ENCODE results near the gene SELENOI.
"Not testable (repeated sequence)": the region's sequence is repeated elsewhere in the genome, so short reads cannot be mapped to it uniquely, and the experiment has no call there.

SELENOI gene

GRCh38 chr2:26359886-26360473, 14.0 kb downstream of the SELENOI start:
- TF ChIP-seq POLR2A (IDR thresholded peaks at IDR 0.05; ENCODE audit: low read depth, low read length): no peak
- no peak for DNase-seq (ENCODE audit: insufficient read length, low spot score)
- no peak for FAIRE-seq

- DNase-seq (ENCODE audit: insufficient read length, low spot score) (no peak), FAIRE-seq (peak; percentile 78)
- no peak for TF ChIP-seq POLR2A (IDR thresholded peaks at IDR 0.05; ENCODE audit: low read depth, low read length)
Observed at GRCh38 chr2:26363323-26363722, 17.4 kb downstream of the SELENOI start.

DNA sequence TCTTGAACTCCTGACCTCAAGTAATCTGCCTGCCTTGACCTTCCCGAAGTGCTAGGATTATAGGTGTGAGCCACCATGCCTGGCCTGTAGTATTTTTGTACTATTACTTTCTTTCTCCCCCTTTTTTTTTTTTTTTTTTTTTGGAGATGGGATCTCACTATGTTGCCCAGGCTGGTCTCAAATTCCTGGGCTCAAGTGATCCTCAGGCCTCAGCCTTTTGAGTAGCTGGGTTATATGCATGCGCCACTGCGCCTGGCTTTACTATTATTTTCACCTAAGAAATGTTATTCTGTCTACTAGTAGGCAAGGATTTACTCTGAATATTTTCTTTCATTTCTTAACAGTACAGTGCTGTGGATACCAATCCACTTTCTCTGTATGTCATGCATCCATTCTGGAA, 18.0 kb downstream of the SELENOI start:
- TF ChIP-seq POLR2A (IDR thresholded peaks at IDR 0.05; ENCODE audit: low read depth, low read length): no peak
- no peak for FAIRE-seq
- no peak for DNase-seq (ENCODE audit: insufficient read length, low spot score)

GRCh38 chr2:26364669-26365068, 18.7 kb downstream of the SELENOI start:
- DNase-seq (ENCODE audit: insufficient read length, low spot score) (no peak), FAIRE-seq (no peak)
- TF ChIP-seq POLR2A (IDR thresholded peaks at IDR 0.05; ENCODE audit: low read depth, low read length): no peak

DNA sequence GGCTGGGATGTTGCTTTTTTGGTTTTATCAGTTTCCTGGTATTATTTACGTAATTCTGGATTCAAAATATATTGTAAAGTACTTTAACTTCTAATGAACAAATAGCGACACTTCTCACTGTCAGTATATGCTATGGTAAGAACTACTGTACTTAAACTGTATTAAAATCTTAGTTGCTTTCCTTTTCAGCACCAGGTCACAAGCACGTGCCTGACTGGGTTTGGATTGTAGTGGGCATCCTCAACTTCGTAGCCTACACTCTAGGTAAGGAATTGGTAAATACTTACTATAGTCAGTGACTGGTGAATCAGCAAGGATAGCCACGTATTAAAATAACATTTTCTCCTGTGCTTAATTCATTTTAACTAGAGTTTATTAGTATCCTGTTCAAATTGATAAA, 21.0 kb downstream of the SELENOI start:
- DNase-seq (ENCODE audit: insufficient read length, low spot score): no peak
- TF ChIP-seq POLR2A (IDR thresholded peaks at IDR 0.05; ENCODE audit: low read depth, low read length): no peak
- FAIRE-seq: no peak

- not testable (repeated sequence) for FAIRE-seq
Observed at GRCh38 chr2:26369664-26370063, 23.7 kb downstream of the SELENOI start.

GRCh38 chr2:26370909-26371308, 25.0 kb downstream of the SELENOI start:
- not testable (repeated sequence) for DNase-seq (ENCODE audit: insufficient read length, low spot score); FAIRE-seq

More at GRCh38 chr2:26369664-26370063, 23.7 kb downstream of the SELENOI start:
- not testable (repeated sequence) for DNase-seq (ENCODE audit: insufficient read length, low spot score)

DNA sequence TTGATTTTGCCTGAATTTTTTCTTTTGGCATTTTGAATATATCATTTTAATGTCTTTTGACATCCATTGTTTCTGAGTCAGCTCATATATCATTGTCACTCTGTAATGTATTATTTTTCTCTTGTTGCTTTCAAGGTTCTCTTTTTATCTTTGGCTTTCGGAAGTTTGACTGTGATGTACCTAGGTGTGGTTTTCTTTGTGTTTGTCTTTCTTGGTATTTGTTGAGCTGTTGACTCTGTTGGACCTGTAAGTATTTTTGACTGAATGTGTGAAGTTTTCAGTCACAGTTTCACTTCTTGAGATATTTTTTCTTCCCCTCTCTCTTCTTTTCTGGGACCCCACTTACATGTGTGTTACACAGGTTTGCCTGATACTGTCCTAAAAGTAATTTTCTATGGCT, 30.9 kb downstream of the SELENOI start:
- DNase-seq (ENCODE audit: insufficient read length, low spot score) (no peak), FAIRE-seq (no peak)
- TF ChIP-seq POLR2A (IDR thresholded peaks at IDR 0.05; ENCODE audit: low read depth, low read length): no peak

GRCh38 chr2:26380281-26380680, 34.3 kb downstream of the SELENOI start:
- TF ChIP-seq POLR2A (IDR thresholded peaks at IDR 0.05; ENCODE audit: low read depth, low read length): no peak
- DNase-seq (ENCODE audit: insufficient read length, low spot score): no peak
- no peak for FAIRE-seq

GRCh38 chr2:26382564-26382963, 36.6 kb downstream of the SELENOI start:
- TF ChIP-seq POLR2A (IDR thresholded peaks at IDR 0.05; ENCODE audit: low read depth, low read length): no peak
- no peak for DNase-seq (ENCODE audit: insufficient read length, low spot score)
- no peak for FAIRE-seq

GRCh38 chr2:26384183-26384582, 38.2 kb downstream of the SELENOI start:
- FAIRE-seq: no peak
- DNase-seq (ENCODE audit: insufficient read length, low spot score): no peak
- TF ChIP-seq POLR2A (IDR thresholded peaks at IDR 0.05; ENCODE audit: low read depth, low read length): no peak

DNA sequence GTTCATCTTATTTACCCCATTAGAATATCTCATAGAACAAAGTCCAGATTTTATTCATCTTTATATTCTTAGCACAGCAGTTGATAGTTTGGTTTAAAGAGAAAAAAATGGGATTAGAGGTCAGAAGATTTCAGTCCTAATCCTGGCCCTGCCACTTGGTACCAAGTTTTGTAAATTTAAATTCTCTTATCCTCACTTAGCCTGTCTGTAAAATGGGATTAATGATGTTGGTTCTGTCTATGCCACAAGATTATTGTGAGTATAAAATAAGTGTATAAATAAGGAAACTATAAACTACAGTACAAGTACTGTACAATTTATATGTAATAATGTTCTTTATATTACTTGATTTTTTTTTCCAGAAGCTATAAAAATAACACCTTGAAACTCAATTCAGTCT, 38.7 kb downstream of the SELENOI start:
- DNase-seq (ENCODE audit: insufficient read length, low spot score) (no peak), FAIRE-seq (no peak)
- no peak for TF ChIP-seq POLR2A (IDR thresholded peaks at IDR 0.05; ENCODE audit: low read depth, low read length)

GRCh38 chr2:26387189-26387588, 41.2 kb downstream of the SELENOI start:
- no peak for TF ChIP-seq POLR2A (IDR thresholded peaks at IDR 0.05; ENCODE audit: low read depth, low read length)
- no peak for DNase-seq (ENCODE audit: insufficient read length, low spot score)
- no peak for FAIRE-seq

- DNase-seq (ENCODE audit: insufficient read length, low spot score) (no peak), FAIRE-seq (peak; percentile 6)
- TF ChIP-seq POLR2A (IDR thresholded peaks at IDR 0.05; ENCODE audit: low read depth, low read length): no peak
Observed at GRCh38 chr2:26394694-26395093, 48.8 kb downstream of the SELENOI start.

DNA sequence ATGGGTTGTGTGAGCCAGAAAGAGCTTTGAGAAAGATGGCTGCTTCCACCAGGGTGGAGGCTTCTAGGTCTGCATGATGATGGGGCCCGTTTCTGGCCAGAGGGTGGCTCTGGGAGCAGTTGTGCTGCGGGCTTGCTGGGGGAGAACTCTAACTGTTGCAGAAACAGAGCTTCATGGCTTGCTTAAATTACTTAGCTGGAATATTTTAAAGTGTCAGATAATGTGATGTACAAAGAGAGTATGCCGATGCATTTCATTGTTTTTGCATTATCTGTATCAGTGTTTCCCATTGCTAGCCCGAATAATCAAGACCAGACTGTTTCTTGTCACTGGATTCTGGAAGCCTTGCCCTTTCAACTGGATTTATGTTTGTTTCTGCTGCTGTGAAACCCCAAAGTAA, 49.5 kb downstream of the SELENOI start:
- FAIRE-seq: no peak
- no peak for TF ChIP-seq POLR2A (IDR thresholded peaks at IDR 0.05; ENCODE audit: low read depth, low read length)
- no peak for DNase-seq (ENCODE audit: insufficient read length, low spot score)

DNA sequence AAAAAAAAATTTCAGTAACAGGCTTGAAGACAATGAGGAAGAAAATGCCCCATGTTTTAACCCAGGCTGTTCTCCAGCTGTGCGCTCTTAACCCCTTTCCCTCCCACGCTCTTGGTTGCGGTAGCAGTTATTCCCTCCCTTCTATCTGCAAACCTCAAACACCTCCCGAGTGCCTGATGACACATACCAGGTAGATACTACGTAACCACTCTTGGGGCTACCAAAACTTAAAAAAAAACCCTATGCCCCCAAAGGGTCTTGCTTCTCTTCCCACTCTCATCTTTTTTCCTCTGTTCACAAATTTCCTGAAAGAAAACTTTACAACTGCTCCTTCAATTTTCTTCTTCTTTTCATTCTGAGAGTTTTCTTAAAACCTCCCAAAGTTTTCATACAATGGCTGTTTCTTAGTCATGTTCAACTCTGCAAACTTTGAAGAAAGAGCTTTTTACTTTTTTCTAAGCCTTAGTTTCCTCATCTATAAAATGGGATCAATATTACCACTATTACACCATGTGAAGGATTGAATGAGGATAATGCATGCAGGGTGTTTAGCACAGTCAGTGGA, 50.9 kb downstream of the SELENOI start:
- TF ChIP-seq POLR2A (IDR thresholded peaks at IDR 0.05; ENCODE audit: low read depth, low read length): no peak
- no peak for FAIRE-seq
- no peak for DNase-seq (ENCODE audit: insufficient read length, low spot score)
